Measurements from ENCODE around the gene TRMT2A.

TRMT2A gene

GRCh38 chr22:20062043-20062765 is 54.8 kb downstream of the TRMT2A start:
- Histone ChIP-seq H3K4me3 (ENCODE audit: low read length in 2 of 2) (no peak overlapping the region), H3K27ac (ENCODE audit: low read depth in 2 of 2, low read length in 2 of 2) (no peak overlapping the region), H3K4me1 (ENCODE audit: control insufficient read depth in 2 of 2, insufficient read depth in 2 of 2, low read length in 2 of 2) (no peaks in the 10 kb centered on the region), H3K36me3 (ENCODE audit: control insufficient read depth in 2 of 2, insufficient read depth in 2 of 2, low read length in 2 of 2) (peaks cover 24 to 46% of the 10 kb centered on the region in 2 donors), H3K9me3 (ENCODE audit: control insufficient read depth in 2 of 2, low read length in 2 of 2) (no peaks in the 10 kb centered on the region), H3K27me3 (ENCODE audit: control insufficient read depth in 2 of 2, insufficient read depth in 2 of 2, low read length in 2 of 2) (no peaks in the 10 kb centered on the region), H3K9ac (ENCODE audit: low read depth in 1 of 2, low read length in 2 of 2) (no peak overlapping the region)

All from mucosa of rectum (tissue), 2 donors.